Measurements from ENCODE around the gene ZMAT5. TPM values are rescaled to one million over a fixed set of nuclear protein-coding genes. Genes with fewer than 3 reads are reported as not detected.
A peak's percentile ranks its signal among the peaks of the same experiment; 100 is the strongest.

ZMAT5 gene
- total RNA-seq, 1 experiment from 2014 or later, result 13.4 TPM

- Mint-ChIP-seq H3K36me3 (peaks cover 4% of the 10 kb centered on the region; the same call in 1 of the 2 replicates), H3K4me1 (peaks cover 13% of the 10 kb centered on the region), H3K9me3 (no peaks in the 10 kb centered on the region), H3K27me3 (ENCODE audit: low read depth) (no peaks in the 10 kb centered on the region), H3K4me3 (no peak overlapping the region), H3K27ac (no peak overlapping the region)
- POLR2A ChIA-PET, result no interaction called here
- ATAC-seq (no peak), DNase-seq (ENCODE audit: low spot score) (no peak)
- CTCF ChIA-PET, result interaction anchor here (1.1 to 1.5 kb wide), 2 partner anchors 38 to 50 kb away, joined by 4 to 6 read pairs; no protein-coding TSS in a partner anchor
- TF ChIP-seq TP53 (CRISPR knock-in tag; IDR thresholded peaks at IDR 0.05) (no peak), NFE2L1 (CRISPR knock-in tag; IDR thresholded peaks at IDR 0.05) (no peak), CDX4 (CRISPR knock-in tag; IDR thresholded peaks at IDR 0.05; ENCODE audit: borderline replicate concordance) (no peak), PREB (CRISPR knock-in tag; IDR thresholded peaks at IDR 0.05; ENCODE audit: borderline replicate concordance) (no peak)
Observed at GRCh38 chr22:29739346-29739875, 27.4 kb downstream of the ZMAT5 start.

GRCh38 chr22:29738118-29738815, 28.5 kb downstream of the ZMAT5 start:
- DNase-seq (ENCODE audit: low spot score) (no peak), ATAC-seq (no peak)
- H3K36me3 Mint-ChIP-seq, result peaks cover 4% of the 10 kb centered on the region; the same call in 1 of the 2 replicates
- ChIA-PET POLR2A (no interaction called here), CTCF (interaction anchor here (0.9 to 1.6 kb wide), 3 partner anchors 11 to 102 kb away, joined by 3 to 4 read pairs (median 4); no protein-coding TSS in a partner anchor)
- no peaks in the 10 kb centered on the region for H3K9me3 Mint-ChIP-seq
- H3K27ac Mint-ChIP-seq, result no peak overlapping the region
- H3K4me1 Mint-ChIP-seq, result peaks cover 17% of the 10 kb centered on the region
- H3K27me3 Mint-ChIP-seq (ENCODE audit: low read depth), result no peaks in the 10 kb centered on the region
- TF ChIP-seq ARID4B (CRISPR knock-in tag; IDR thresholded peaks at IDR 0.05; ENCODE audit: borderline replicate concordance), result no peak
- 0 out of 2 replicates have a peak, but pooled peaks have one; percentile 15 for TF ChIP-seq ZNF423 (CRISPR knock-in tag; IDR thresholded peaks at IDR 0.05)
- H3K4me3 Mint-ChIP-seq, result no peak overlapping the region

- DNase-seq (ENCODE audit: low spot score) (no peak), ATAC-seq (no peak)
- TF ChIP-seq NR1H2 (CRISPR knock-in tag; IDR thresholded peaks at IDR 0.05) (0 out of 2 replicates have a peak, but pooled peaks have one; percentile 26), TEAD4 (CRISPR knock-in tag; IDR thresholded peaks at IDR 0.05) (no peak)
- POLR2A ChIA-PET, result interaction anchor here (0.7 kb wide), 1 partner anchor 391 kb away, joined by 4 read pairs; no protein-coding TSS in a partner anchor
- Mint-ChIP-seq H3K27ac (no peak overlapping the region), H3K27me3 (ENCODE audit: low read depth) (no peaks in the 10 kb centered on the region), H3K9me3 (no peaks in the 10 kb centered on the region), H3K36me3 (peaks cover 4% of the 10 kb centered on the region; the same call in 1 of the 2 replicates), H3K4me3 (no peak overlapping the region), H3K4me1 (peaks cover 17% of the 10 kb centered on the region)
- CTCF ChIA-PET, result interaction anchor here (0.9 to 1.6 kb wide), 2 partner anchors 10 to 101 kb away, joined by 3 to 4 read pairs; no protein-coding TSS in a partner anchor
Observed at GRCh38 chr22:29737251-29738117, 29.3 kb downstream of the ZMAT5 start.

GRCh38 chr22:29735416-29735815, 31.4 kb downstream of the ZMAT5 start:
- no peak for DNase-seq (ENCODE audit: low spot score)
- ChIA-PET CTCF (interaction anchor here (0.5 to 2.0 kb wide), 2 partner anchors 45 to 872 kb away, joined by 3 to 9 read pairs; partner anchors contain the start of gene TCN2), POLR2A (no interaction called here)
- Mint-ChIP-seq H3K4me3 (no peak overlapping the region), H3K27ac (no peak overlapping the region), H3K27me3 (ENCODE audit: low read depth) (no peaks in the 10 kb centered on the region), H3K4me1 (peaks cover 12% of the 10 kb centered on the region), H3K36me3 (no peaks in the 10 kb centered on the region), H3K9me3 (no peaks in the 10 kb centered on the region)
- ATAC-seq, result no peak
- TF ChIP-seq E2F5 (CRISPR knock-in tag; IDR thresholded peaks at IDR 0.05) (no peak), ZNF512 (CRISPR knock-in tag; IDR thresholded peaks at IDR 0.05; ENCODE audit: borderline replicate concordance) (no peak), ATF6 (CRISPR knock-in tag; IDR thresholded peaks at IDR 0.05) (no peak), CDX4 (CRISPR knock-in tag; IDR thresholded peaks at IDR 0.05; ENCODE audit: borderline replicate concordance) (no peak), JAZF1 (CRISPR knock-in tag; IDR thresholded peaks at IDR 0.05) (no peak)

Data from WTC11 (cell line).